Measurements from ENCODE around the gene ITPR2.
"Not testable (repeated sequence)": the region's sequence is repeated elsewhere in the genome, so short reads cannot be mapped to it uniquely, and the experiment has no call there.

Gene ITPR2

DNA sequence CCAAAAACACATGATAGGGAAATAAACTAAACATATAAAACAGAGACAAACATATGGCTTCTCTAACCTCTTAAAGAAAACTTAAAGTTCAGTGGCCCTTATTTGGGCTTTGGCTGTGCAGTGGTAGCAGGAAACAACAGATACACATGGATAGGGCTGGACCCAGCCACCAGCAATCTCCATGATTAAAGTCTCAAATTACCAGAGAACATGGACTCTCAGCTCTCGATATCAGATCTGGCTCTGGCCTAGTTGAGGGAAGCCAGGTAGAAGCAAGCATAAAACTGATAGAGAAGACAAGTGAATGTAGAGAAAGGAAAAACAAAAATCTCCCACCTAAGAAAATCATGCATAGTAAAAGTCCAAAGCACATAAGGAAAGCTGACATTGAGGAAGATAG, 164.8 kb downstream of the ITPR2 start:
- no peak for DNase-seq (ENCODE audit: low read depth)

DNA sequence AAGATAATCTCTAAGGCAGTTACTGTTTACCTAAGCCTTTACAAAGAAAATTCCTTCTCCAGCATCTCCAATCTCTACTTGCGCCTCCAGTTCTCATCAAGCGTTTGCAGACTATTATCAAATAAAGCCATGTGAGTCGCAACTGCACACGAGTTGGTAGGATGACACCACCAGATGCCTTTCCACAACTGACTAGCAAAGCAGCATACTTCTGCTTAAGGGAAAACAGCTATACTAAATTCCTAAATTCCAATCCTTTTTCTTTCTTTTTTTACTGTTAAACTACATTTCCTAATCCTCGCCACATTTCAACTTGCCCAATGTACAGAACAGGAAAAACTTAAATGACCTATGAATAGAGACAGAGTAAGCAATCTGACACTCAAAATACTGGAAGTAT, 166.7 kb downstream of the ITPR2 start:
- DNase-seq (ENCODE audit: low read depth) = no peak

DNA sequence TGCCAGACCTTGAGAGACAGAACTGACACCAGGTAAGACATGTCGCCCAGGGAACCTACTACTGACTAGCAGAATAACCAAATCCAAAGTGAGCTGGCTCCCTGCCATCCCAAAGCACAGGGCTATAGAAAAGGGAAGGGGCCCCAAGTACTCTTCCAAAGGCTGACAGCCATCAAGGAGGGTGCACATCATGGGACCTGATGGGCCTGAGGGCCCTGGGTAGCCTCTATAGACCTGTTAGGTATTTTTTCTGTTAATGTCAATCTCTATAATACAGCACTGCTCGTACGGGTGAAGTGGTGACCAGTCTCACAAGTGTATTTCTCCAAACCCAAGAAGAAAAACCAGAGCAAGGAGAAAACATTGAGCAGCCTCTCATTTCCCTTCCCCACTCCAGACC, 171.6 kb downstream of the ITPR2 start:
- no peak for DNase-seq (ENCODE audit: low read depth)

DNA sequence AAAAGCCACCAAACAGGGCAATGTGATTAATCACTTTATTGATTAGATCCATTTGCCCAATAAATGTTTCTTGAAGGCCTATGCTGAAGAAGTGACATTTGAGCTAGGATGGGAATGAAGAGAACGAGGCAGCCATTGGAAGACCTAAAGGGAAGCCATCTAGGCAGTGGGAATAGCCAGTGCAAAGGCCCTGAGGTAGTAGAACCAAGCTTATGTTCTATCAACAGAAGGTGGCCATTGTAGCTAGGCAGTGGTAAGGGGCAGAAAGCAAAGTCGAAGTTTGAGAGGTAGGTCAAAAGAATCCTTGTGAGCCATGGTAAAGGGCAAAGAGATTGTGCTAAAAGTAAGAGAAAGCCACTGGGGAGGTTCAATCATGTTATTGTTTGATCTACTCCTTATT, 173.1 kb downstream of the ITPR2 start:
- no peak for DNase-seq (ENCODE audit: low read depth)

DNA sequence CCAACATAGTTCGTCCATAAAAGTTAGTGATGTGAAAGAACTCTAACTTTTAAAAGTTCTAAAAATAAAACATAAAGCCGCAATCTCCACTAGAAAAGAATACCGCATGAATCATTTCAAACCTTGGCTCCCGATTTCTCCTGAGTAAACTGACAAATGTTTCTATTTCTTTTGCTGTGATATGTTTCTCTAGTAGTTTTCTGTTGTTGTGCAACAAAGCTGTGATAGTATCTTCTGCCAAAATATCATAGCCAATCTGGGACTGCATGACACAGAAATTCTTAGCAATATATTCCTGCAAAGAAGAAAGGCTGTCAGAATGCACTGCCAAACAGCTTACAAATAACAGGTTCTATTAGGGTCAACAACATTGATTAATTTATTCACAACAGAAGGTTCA, 174.0 kb downstream of the ITPR2 start:
- no peak for DNase-seq (ENCODE audit: low read depth)

DNA sequence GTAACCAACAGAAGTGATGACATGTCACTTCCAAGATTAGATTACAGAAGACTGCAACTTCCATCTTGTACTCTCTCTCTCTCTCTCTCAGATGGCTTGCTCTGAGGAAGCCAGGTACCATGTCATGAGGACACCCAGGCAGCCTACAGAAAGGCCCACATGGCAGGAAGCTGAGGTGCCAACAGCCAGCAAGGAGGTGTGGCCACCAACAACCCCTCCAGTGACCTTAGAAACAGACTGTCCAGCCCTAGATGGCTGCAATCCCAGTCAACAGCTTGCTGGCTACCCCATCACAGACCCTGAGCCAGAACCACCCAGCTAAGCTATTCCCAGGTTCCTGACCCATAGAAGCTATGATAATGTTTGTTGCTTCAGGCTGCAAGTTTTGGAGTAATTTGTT, 178.4 kb downstream of the ITPR2 start:
- no peak for DNase-seq (ENCODE audit: low read depth)

DNA sequence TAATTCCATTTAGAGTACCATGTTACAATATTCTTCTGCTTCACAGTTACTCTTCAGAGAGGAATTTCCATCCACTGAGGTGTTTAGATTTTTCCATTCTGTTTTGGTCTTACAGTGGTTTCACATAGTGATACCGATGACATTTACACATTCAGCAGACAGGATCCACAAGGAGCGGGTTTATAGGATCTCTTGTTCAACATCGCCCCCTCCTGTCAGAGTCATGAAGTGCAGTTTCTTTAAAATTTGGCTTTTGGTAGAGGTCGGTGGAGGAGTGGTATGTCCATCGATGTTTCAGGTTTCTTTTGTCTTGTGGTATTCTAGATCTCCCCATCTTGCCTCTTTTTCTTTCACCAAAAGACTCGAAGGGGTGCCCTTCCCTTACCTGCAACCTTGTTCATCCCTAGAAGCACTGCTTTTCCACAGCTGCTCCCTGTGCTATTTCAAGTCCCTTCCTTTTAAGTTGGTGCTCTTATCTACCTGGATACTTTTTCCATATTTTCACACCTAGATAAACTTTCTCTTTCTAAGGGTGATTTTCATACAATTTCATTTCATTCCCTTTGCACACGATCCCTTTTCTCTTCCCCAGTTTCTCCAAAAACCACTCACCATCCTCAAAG, 181.3 kb downstream of the ITPR2 start:
- peak; percentile 37 for DNase-seq (ENCODE audit: low read depth)

DNA sequence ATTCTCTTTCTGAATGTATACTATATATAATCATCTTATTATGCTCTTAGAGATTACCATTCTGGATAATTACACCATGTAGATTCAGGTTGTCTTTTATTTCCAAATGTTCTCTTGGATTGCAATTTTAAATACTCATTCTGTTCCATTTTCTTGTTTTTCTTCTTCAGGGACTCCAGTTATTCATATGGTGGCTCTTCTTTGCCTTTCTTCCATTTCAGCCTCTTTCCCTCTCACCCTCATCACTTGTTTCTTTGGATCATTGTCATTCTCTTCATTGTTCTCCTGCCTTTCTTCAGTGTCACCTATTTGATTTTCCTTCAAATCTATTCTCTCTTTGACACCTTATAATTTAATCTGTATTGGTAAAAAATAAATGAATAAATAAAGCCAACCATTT, 182.0 kb downstream of the ITPR2 start:
- DNase-seq (ENCODE audit: low read depth) = no peak

DNA sequence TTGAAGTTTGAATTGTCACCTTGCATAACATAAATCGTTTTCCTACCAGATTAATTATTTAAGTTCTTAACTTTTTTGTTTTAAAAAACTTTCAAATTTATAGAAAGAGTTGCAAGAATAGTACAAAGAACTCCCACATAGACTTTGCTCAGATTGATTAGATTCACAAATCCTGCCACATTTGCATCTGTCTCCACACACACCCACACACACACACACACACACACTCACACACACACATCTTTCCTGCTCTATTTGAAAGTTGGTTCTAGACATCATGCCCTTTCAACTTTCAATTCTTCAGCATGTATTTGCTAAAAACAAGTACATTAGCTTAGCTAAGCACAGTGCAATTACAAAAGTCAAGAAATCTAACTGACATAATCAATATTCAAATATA, 184.0 kb downstream of the ITPR2 start:
- no peak for DNase-seq (ENCODE audit: low read depth)

DNA sequence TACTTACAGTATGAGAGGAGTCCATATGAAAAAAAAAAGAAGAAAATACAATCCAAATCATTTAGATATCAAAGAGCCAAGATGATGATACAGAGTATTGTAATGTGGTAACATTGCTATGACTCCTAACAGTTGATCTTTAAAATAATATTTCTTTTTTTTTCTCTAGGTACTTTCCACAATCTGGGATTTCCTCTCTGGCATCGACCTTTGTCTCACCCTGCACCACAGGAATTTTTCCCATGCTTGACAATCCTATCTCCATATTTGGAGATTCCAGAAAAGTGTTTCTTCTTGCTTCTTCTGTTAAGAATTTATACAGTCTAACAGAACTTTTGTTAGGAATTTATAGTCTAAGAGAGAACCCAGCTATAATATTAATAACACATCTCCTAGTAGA, 184.4 kb downstream of the ITPR2 start:
- no peak for DNase-seq (ENCODE audit: low read depth)

DNA sequence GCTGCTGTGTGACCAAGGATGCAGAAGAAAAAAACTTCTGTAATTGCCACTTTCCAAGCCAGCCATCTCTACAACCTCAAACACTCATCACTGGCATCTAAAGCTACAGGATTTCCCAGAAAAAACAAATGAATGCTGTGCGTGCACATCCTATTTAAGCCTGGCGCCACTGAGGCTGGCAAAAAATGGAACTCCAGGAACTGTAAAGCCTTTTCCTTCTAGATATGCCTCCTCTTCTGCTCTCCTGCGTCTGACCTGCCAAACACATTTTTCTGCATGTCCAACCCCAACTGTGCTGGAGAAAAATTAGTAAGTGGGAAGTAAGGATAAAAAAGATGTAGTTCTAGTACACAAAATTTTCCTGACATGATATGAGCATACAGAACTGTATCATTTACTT, 184.9 kb downstream of the ITPR2 start:
- no peak for DNase-seq (ENCODE audit: low read depth)

DNA sequence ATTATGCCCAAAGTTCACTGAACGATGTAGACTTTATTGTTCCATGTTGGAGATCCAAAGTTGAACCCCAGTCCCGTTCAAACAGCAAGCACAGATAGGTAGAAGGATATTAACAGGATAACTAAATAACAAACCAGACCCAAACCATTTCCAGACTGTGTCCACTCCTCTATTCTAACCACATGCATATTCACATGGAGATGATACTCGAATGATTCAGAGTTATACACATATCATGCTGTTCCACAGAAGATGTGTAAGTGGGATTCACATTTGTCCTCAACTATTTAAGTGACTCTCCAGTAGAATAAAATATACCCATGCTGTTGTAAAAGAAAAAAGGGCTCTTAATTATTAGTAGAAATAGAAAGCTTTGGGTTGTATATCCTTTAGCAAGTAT, 185.9 kb downstream of the ITPR2 start:
- no peak for DNase-seq (ENCODE audit: low read depth)

DNA sequence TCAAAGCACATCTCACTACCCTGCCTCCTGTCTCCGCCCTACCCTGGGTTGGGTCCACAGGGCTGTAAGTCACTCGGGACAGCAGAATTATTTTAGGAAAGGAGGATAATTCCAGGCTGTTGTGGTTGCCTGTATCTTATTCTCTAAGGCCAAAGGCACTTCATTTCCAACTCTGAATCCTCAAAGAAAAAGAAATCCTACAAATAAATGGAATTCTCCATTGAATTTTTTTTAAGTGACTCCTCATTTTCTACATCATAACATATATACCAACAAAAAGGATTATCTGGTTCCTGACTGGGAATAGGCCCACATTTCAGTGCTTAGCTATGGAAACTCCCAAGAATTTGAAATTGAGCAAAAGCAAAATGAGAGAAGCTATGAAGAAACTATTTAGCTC, 186.4 kb downstream of the ITPR2 start:
- no peak for DNase-seq (ENCODE audit: low read depth)

DNA sequence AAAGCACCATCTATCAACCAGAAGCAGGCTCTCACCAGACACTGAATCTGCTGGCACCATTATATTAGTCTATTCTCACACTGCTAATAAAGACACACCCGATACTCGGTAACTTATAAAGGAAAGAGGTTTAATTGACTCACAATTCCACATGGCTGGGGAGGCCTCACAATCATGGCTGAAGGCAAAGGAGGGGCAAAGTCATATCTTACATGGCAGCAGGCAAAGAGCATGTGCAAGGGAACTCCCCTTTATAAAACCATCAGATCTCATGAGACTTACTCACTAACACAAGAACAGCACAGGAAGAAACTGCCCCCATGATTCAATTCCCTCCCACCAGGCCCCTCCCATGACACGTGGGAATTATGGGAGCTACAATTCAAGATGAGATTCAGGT, 188.6 kb downstream of the ITPR2 start:
- DNase-seq (ENCODE audit: low read depth) = not testable (repeated sequence)

DNA sequence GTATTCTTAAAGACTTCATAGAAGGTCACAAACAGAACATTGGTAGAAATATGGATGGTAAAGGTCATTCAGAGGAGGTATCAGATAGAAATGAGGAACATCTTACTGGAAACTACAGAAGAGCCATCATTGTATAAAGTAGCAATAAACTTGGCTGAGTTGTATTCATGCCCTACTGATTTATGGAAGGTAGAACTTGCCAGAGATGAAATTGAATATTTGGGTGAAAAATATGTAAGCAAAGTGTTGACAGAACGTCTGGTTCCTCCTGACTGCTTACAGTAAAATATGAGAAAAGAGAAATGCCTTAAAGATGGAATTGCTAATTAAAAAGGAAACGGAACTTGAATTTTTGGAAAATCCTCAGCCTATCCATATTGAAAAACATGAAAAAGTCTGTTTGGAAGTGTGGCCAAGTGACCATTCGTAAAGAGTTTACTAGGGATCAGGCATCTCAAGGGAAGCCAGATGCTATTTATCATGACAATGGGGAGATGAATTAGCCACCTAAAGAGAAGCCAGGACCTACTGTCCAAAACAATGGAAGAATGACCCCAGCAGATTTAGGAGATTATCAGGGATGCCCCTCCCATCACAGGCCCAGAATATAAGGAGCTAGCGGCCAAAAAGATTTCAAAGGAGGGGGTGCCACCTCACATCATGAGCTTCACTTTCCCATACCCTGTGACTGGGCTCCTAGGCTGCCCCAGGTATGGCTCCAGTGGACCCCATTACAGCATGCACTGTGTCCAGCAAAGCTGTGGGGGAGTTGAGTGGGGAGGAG, 189.3 kb downstream of the ITPR2 start:
- no peak for DNase-seq (ENCODE audit: low read depth)

DNA sequence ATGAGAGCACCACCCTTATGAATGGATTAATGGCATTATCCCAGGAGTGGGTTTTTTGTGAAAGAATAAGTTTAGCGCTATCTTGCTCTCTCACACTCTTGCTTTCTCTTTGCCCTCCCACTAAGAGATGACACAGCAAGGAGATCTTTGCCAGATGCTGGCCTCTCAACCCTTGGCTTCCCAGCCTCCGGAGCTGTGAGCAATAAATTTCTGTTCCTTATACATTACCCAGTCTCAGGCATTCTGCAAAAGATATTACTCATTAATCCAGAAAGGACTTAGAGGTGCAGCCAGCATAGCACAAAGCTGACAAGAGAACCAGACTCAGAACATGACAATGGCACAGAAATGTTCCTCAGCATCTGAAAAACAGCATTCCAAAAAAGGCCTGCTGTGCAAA, 190.6 kb downstream of the ITPR2 start:
- no peak for DNase-seq (ENCODE audit: low read depth)

DNA sequence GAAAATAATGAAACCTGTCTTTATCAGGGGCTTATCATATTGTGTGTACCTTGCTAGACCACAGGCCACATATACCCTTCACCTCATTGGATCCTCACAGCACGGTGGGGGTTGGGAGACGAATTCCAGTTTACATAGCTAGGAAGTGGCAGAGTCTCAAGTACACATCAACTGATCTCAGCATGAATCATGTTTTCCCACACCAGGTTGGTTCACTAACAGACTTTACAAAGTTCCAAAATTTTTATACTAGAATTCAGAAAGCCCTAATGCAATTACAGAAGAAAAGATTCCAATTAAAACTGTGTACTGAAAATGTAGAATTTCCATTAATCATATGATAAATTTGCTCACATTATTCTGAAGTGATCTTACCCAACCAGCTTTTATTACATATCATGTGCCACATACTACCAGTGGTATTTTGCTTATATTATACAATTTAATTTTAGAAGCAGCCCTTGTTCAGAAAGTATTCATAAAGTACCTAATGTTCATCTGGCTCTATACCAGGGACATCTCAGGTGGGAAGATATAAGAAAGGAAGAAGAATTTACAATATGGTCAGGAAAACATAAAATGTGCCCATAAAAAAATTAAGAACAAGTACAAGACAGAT, 196.2 kb downstream of the ITPR2 start:
- DNase-seq (ENCODE audit: low read depth) = no peak

DNA sequence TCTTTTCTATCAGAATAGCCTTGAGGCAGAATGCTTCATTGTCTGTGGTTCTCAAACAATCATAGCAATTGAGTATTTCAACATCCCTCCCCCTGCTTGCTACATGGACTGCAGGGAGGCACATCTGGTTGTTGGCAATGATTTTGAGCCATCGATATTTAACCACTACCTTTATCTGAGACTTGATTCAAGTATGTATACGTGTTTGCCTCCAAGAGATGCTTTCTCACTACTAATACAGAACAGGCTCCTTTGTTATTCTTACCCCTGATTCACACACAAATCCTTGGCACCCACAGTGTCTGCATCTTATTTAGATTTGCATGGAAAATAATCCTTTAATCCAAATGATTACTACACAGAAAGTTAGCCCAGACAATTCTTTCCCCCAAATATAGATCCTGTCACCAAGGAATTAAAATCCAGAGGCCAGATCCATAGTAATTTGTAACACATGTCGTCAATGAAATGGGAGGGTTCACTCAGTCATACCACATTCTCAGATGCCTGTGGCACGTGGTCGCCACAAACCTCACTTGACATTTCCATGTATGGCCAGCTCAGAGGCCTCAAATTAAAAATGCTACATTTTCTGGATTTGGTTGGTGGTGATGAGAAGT, 199.3 kb downstream of the ITPR2 start:
- DNase-seq (ENCODE audit: low read depth) = no peak

DNA sequence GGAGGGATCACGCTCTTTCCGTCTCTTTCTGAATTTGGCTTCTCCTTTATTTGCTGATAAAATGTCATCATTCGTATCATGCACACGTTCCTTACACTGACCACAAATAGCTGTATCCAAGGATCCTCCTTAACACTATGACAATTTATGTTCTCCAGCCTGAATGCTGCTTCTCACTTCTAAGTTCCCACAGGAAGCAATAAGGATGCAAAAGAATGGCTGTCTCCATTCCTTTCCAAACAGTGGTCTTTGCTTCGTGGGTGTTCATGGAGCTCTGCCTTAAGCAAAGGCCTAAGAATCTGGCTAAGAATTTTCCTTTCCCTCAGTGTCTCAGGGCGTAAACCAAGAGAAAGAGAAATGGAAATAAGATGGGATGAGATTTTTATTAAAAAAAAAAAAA, 200.2 kb downstream of the ITPR2 start:
- no peak for DNase-seq (ENCODE audit: low read depth)

DNA sequence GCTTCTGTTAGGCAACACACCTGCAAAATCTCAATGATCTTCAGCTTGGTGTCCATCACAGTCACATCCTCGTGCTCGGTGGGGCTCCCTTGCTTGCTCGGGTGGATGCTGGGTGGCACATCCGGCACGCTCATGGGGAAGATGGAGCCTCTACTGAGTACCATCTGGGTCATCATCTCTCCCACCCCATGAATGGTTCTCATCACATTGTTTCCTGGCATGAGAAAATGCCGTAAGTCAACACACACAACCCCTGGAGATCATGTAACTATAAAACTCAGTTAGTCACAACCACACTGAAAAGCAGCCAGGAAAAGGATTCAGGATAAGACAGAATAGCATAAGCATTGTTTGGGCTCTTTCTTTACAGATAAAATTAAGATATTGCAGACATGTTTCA, 201.1 kb downstream of the ITPR2 start:
- no peak for DNase-seq (ENCODE audit: low read depth)

DNA sequence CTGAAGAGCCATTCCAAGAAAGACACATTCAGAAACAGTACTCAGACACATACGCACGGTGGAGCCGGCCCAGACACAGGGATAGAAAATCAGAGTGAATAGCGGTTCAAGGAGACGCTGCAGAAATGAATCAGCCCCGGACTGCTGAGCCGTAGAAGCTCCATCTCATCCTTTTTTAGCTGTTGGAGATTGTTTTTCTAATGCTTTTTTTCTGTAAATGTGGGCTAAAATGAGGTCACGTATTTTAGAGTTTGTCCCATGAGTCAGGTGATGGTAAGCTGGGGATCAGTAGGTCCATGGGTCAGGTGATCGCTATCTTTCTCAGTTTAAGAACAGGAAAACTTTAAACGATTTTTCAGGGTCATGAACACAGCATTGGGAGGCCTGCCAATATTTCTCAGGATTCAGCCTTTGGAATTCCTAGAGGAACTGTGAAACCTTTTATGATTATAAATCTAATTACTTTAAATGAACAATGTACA, 202.4 kb downstream of the ITPR2 start:
- DNase-seq (ENCODE audit: low read depth) = no peak

DNA sequence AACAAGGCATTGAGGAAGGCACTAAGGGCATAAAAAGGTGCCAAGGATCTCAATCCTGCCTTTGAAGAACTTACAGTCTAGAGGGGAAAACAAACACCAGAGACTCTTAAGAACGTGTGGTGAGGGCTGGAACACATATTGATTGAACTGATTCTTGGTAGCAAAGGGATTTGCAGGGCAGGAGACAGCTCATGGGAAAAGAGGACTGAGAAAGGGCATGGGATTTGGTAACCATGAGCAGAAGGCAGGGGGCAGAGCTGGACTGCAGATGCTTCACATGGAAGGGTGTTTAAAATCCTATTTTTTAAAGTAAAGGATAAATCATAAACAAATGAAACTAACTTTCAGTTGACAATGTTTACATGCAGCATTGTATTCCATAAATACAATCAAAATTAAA, 203.1 kb downstream of the ITPR2 start:
- no peak for DNase-seq (ENCODE audit: low read depth)

DNA sequence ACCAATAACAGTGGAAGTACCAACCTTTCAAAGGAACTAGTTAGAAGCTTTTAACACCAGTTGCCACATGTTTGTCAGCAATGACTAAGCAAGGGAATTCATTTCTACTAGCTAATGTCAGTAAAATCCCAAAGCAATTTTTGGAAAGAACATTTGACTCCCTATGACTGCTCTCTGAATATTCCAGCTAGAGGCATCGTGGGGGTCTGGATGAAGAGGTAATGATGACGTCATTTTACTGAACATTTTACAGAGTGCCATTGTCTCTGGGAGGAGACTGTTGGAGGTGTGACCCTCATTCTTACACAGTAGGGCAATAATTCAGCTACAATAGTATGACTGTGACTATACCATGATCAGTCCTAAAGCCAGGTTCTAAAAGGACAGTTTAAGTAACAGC, 204.8 kb downstream of the ITPR2 start:
- DNase-seq (ENCODE audit: low read depth) = no peak

Data from CMK (cell line).